ENCODE results near the gene CFAP52.

CFAP52 gene

GRCh38 chr17:9615486-9615885 is 39.0 kb downstream of the CFAP52 start:
- TF ChIP-seq GATA2 (IDR thresholded peaks at IDR 0.05; ENCODE audit: low read depth, low read length) (no peak), GATA3 (IDR thresholded peaks at IDR 0.05; ENCODE audit: low read depth, low read length) (no peak)

- TF ChIP-seq GATA2 (IDR thresholded peaks at IDR 0.05; ENCODE audit: low read depth, low read length): no peak
- TF ChIP-seq GATA3 (IDR thresholded peaks at IDR 0.05; ENCODE audit: low read depth, low read length): no peak
Observed at GRCh38 chr17:9622961-9623360, 46.5 kb downstream of the CFAP52 start.

- no peak for TF ChIP-seq GATA3 (IDR thresholded peaks at IDR 0.05; ENCODE audit: low read depth, low read length)
- no peak for TF ChIP-seq GATA2 (IDR thresholded peaks at IDR 0.05; ENCODE audit: low read depth, low read length)
Observed at GRCh38 chr17:9628509-9628908, 52.1 kb downstream of the CFAP52 start.

- no peak for TF ChIP-seq GATA3 (IDR thresholded peaks at IDR 0.05; ENCODE audit: low read depth, low read length)
- no peak for TF ChIP-seq GATA2 (IDR thresholded peaks at IDR 0.05; ENCODE audit: low read depth, low read length)
Observed at GRCh38 chr17:9632741-9633140, 56.3 kb downstream of the CFAP52 start.

GRCh38 chr17:9635340-9635739 is 58.9 kb downstream of the CFAP52 start:
- TF ChIP-seq GATA2 (IDR thresholded peaks at IDR 0.05; ENCODE audit: low read depth, low read length) (no peak), GATA3 (IDR thresholded peaks at IDR 0.05; ENCODE audit: low read depth, low read length) (no peak)

- TF ChIP-seq GATA2 (IDR thresholded peaks at IDR 0.05; ENCODE audit: low read depth, low read length) (no peak), GATA3 (IDR thresholded peaks at IDR 0.05; ENCODE audit: low read depth, low read length) (no peak)
Observed at GRCh38 chr17:9636501-9636900, 60.1 kb downstream of the CFAP52 start.

GRCh38 chr17:9643611-9644010 is 67.2 kb downstream of the CFAP52 start:
- TF ChIP-seq GATA2 (IDR thresholded peaks at IDR 0.05; ENCODE audit: low read depth, low read length) (no peak), GATA3 (IDR thresholded peaks at IDR 0.05; ENCODE audit: low read depth, low read length) (no peak)

GRCh38 chr17:9644910-9645751 is 68.7 kb downstream of the CFAP52 start, which contains the start of gene USP43:
Gene USP43, plus strand, starts transcription at chr17:9645517. Its CDS starts 116 bp downstream, at chr17:9645633.
- no peak for TF ChIP-seq GATA2 (IDR thresholded peaks at IDR 0.05; ENCODE audit: low read depth, low read length)
- TF ChIP-seq GATA3 (IDR thresholded peaks at IDR 0.05; ENCODE audit: low read depth, low read length): no peak

GRCh38 chr17:9645851-9646545 is 69.6 kb downstream of the CFAP52 start:
- TF ChIP-seq GATA3 (IDR thresholded peaks at IDR 0.05; ENCODE audit: low read depth, low read length): no peak

- TF ChIP-seq GATA2 (IDR thresholded peaks at IDR 0.05; ENCODE audit: low read depth, low read length) (no peak), GATA3 (IDR thresholded peaks at IDR 0.05; ENCODE audit: low read depth, low read length) (no peak)
Observed at GRCh38 chr17:9646546-9646885, 70.1 kb downstream of the CFAP52 start.

GRCh38 chr17:9647014-9647413 is 70.6 kb downstream of the CFAP52 start:
- TF ChIP-seq GATA3 (IDR thresholded peaks at IDR 0.05; ENCODE audit: low read depth, low read length) (no peak), GATA2 (IDR thresholded peaks at IDR 0.05; ENCODE audit: low read depth, low read length) (no peak)

- no peak for TF ChIP-seq GATA2 (IDR thresholded peaks at IDR 0.05; ENCODE audit: low read depth, low read length)
- no peak for TF ChIP-seq GATA3 (IDR thresholded peaks at IDR 0.05; ENCODE audit: low read depth, low read length)
Observed at GRCh38 chr17:9648521-9649110, 72.2 kb downstream of the CFAP52 start.

- no peak for TF ChIP-seq GATA3 (IDR thresholded peaks at IDR 0.05; ENCODE audit: low read depth, low read length)
Observed at GRCh38 chr17:9658593-9659211, 82.3 kb downstream of the CFAP52 start.

GRCh38 chr17:9661027-9661426 is 84.6 kb downstream of the CFAP52 start:
- no peak for TF ChIP-seq GATA2 (IDR thresholded peaks at IDR 0.05; ENCODE audit: low read depth, low read length)
- TF ChIP-seq GATA3 (IDR thresholded peaks at IDR 0.05; ENCODE audit: low read depth, low read length): no peak
